Measurements from ENCODE around the gene PPP1R14C. TPM values are rescaled to one million over a fixed set of nuclear protein-coding genes. Genes with fewer than 3 reads are reported as not detected.

PPP1R14C gene
- polyA plus RNA-seq (ENCODE audit: insufficient read length in 4 of 4) = 10 to 100 TPM in 3 of 4 donors, under 1 TPM in 1; 0.81 to 23.4 (median 22.4) TPM

- DNase-seq (ENCODE audit: low read depth in 4 of 4, low spot score in 3 of 4) = no peak
Measured at GRCh38 chr6:150142670-150143515, at the start of gene PPP1R14C. Gene PPP1R14C (plus strand): TSS chr6:150143044. CDS start chr6:150143193, 149 bp downstream.

GRCh38 chr6:150093397-150093796 lies 49.4 kb upstream of the PPP1R14C start:
- no peak for DNase-seq (ENCODE audit: low read depth in 4 of 4, low spot score in 3 of 4)

- no peak for DNase-seq (ENCODE audit: low read depth in 4 of 4, low spot score in 3 of 4)
Measured at GRCh38 chr6:150098155-150098554, 44.7 kb upstream of the PPP1R14C start.

- DNase-seq (ENCODE audit: low read depth in 4 of 4, low spot score in 3 of 4) = no peak
Measured at GRCh38 chr6:150099546-150099945, 43.3 kb upstream of the PPP1R14C start.

GRCh38 chr6:150099953-150100352 lies 42.9 kb upstream of the PPP1R14C start:
- DNase-seq (ENCODE audit: low read depth in 4 of 4, low spot score in 3 of 4) = no peak

GRCh38 chr6:150100745-150101144 lies 42.1 kb upstream of the PPP1R14C start:
- no peak for DNase-seq (ENCODE audit: low read depth in 4 of 4, low spot score in 3 of 4)

GRCh38 chr6:150102750-150103270 lies 40.0 kb upstream of the PPP1R14C start:
- DNase-seq (ENCODE audit: low read depth in 4 of 4, low spot score in 3 of 4) = no peak

- no peak for DNase-seq (ENCODE audit: low read depth in 4 of 4, low spot score in 3 of 4)
Measured at GRCh38 chr6:150112233-150112632, 30.6 kb upstream of the PPP1R14C start.

GRCh38 chr6:150115769-150116168 lies 27.1 kb upstream of the PPP1R14C start:
- no peak for DNase-seq (ENCODE audit: low read depth in 4 of 4, low spot score in 3 of 4)

GRCh38 chr6:150116200-150116800 lies 26.5 kb upstream of the PPP1R14C start:
- no peak for DNase-seq (ENCODE audit: low read depth in 4 of 4, low spot score in 3 of 4)

- DNase-seq (ENCODE audit: low read depth in 4 of 4, low spot score in 3 of 4) = peak in 1 of 4 donors; percentile 24
Measured at GRCh38 chr6:150118203-150118602, 24.6 kb upstream of the PPP1R14C start.

GRCh38 chr6:150118627-150119026 lies 24.2 kb upstream of the PPP1R14C start:
- no peak for DNase-seq (ENCODE audit: low read depth in 4 of 4, low spot score in 3 of 4)

GRCh38 chr6:150119173-150119572 lies 23.7 kb upstream of the PPP1R14C start:
- DNase-seq (ENCODE audit: low read depth in 4 of 4, low spot score in 3 of 4) = peak in 1 of 4 donors; percentile 10

GRCh38 chr6:150123645-150124044 lies 19.2 kb upstream of the PPP1R14C start:
- no peak for DNase-seq (ENCODE audit: low read depth in 4 of 4, low spot score in 3 of 4)

GRCh38 chr6:150124235-150124634 lies 18.6 kb upstream of the PPP1R14C start:
- no peak for DNase-seq (ENCODE audit: low read depth in 4 of 4, low spot score in 3 of 4)

GRCh38 chr6:150126641-150127291 lies 16.1 kb upstream of the PPP1R14C start:
- no peak for DNase-seq (ENCODE audit: low read depth in 4 of 4, low spot score in 3 of 4)

GRCh38 chr6:150128425-150128824 lies 14.4 kb upstream of the PPP1R14C start:
- no peak for DNase-seq (ENCODE audit: low read depth in 4 of 4, low spot score in 3 of 4)

- DNase-seq (ENCODE audit: low read depth in 4 of 4, low spot score in 3 of 4) = no peak
Measured at GRCh38 chr6:150129616-150130505, 13.0 kb upstream of the PPP1R14C start.

GRCh38 chr6:150133686-150134085 lies 9.2 kb upstream of the PPP1R14C start:
- DNase-seq (ENCODE audit: low read depth in 4 of 4, low spot score in 3 of 4) = no peak

- DNase-seq (ENCODE audit: low read depth in 4 of 4, low spot score in 3 of 4) = no peak
Measured at GRCh38 chr6:150134280-150134920, 8.4 kb upstream of the PPP1R14C start.

Measured in left renal pelvis (tissue), 4 donors.